ENCODE measurements around the gene GABRB3. TPM values are rescaled to one million over a fixed set of nuclear protein-coding genes. Genes with fewer than 3 reads are reported as not detected.

The GABRB3 gene
- total RNA-seq, 2 donors from 2014 or later: 0.72 to 1.1 TPM

- Histone ChIP-seq H3K27me3 (no peaks in the 10 kb centered on the region), H3K4me3 (no peak overlapping the region), H3K9me3 (no peaks in the 10 kb centered on the region), H3K9ac (ENCODE audit: low read depth in 2 of 2, low read length in 2 of 2) (no peak overlapping the region), H3K27ac (no peak overlapping the region), H3K36me3 (no peaks in the 10 kb centered on the region), H3K4me1 (no peaks in the 10 kb centered on the region)
- intact Hi-C loops (cut with DNase I): no loop called here
- no peak for TF ChIP-seq CTCF (IDR thresholded peaks at IDR 0.05)
- DNase-seq: no peak
These were observed 251.7 kb downstream of the GABRB3 start for GRCh38 chr15:26521130-26521529.

GRCh38 chr15:26518885-26519284 is 254.0 kb downstream of the GABRB3 start:
- no peaks in the 10 kb centered on the region for H3K4me1 ChIP-seq
- no peak overlapping the region for H3K27ac ChIP-seq
- no peak overlapping the region for H3K9ac ChIP-seq (ENCODE audit: low read depth in 2 of 2, low read length in 2 of 2)
- no peak overlapping the region for H3K4me3 ChIP-seq
- DNase-seq: no peak
- no peaks in the 10 kb centered on the region for H3K27me3 ChIP-seq
- H3K36me3 ChIP-seq: no peaks in the 10 kb centered on the region
- no peaks in the 10 kb centered on the region for H3K9me3 ChIP-seq
- intact Hi-C loops (cut with DNase I): no loop called here
- no peak for TF ChIP-seq CTCF (IDR thresholded peaks at IDR 0.05)

- Histone ChIP-seq H3K27me3 (no peaks in the 10 kb centered on the region), H3K9ac (ENCODE audit: low read depth in 2 of 2, low read length in 2 of 2) (no peak overlapping the region), H3K36me3 (no peaks in the 10 kb centered on the region), H3K9me3 (no peaks in the 10 kb centered on the region), H3K27ac (no peak overlapping the region), H3K4me3 (no peak overlapping the region), H3K4me1 (no peaks in the 10 kb centered on the region)
- no peak for DNase-seq
- TF ChIP-seq CTCF (IDR thresholded peaks at IDR 0.05): no peak
- intact Hi-C loops (cut with DNase I): no loop called here
These were observed 256.5 kb downstream of the GABRB3 start for GRCh38 chr15:26516102-26516980.

- intact Hi-C loops (cut with DNase I): no loop called here
- H3K4me1 ChIP-seq: no peaks in the 10 kb centered on the region
- no peak for DNase-seq
- no peak for TF ChIP-seq CTCF (IDR thresholded peaks at IDR 0.05)
- no peak overlapping the region for H3K27ac ChIP-seq
- no peaks in the 10 kb centered on the region for H3K27me3 ChIP-seq
- H3K36me3 ChIP-seq: no peaks in the 10 kb centered on the region
- no peak overlapping the region for H3K9ac ChIP-seq (ENCODE audit: low read depth in 2 of 2, low read length in 2 of 2)
- no peak overlapping the region for H3K4me3 ChIP-seq
- H3K9me3 ChIP-seq: no peaks in the 10 kb centered on the region
These were observed 268.9 kb downstream of the GABRB3 start for GRCh38 chr15:26504009-26504408.

Other genes starting within 250 kb of the GABRB3 start
- not detected for gene GABRA5, start 94.0 kb upstream of the GABRB3 start, total RNA-seq
- not detected for gene GABRG3, start 198.1 kb upstream of the GABRB3 start, total RNA-seq